ENCODE data around the gene UTF1. TPM values are rescaled to one million over a fixed set of nuclear protein-coding genes. Genes with fewer than 3 reads are reported as not detected.

Gene UTF1
- total RNA-seq, 1 donor from 2014 or later, result not detected

- DNase-seq (ENCODE audit: low spot score), result no peak
- H3K4me3 ChIP-seq, result no peak overlapping the region
- Mint-ChIP-seq H3K27me3 (ENCODE audit: insufficient read depth, low read depth) (peaks cover 8% of the 10 kb centered on the region), H3K27ac (no peak overlapping the region), H3K4me3 (no peak overlapping the region), H3K9me3 (no peaks in the 10 kb centered on the region), H3K36me3 (no peaks in the 10 kb centered on the region), H3K4me1 (peaks cover 14% of the 10 kb centered on the region)
- H3K4me2 ChIP-seq, result no peak overlapping the region
- H3K27ac ChIP-seq, result no peak overlapping the region
- TF ChIP-seq EZH2phosphoT487 (IDR thresholded peaks at IDR 0.05) (no peak), CTCF (IDR thresholded peaks at IDR 0.05) (no peak), EZH2 (IDR thresholded peaks at IDR 0.05) (no peak)
- no peak overlapping the region for H3K9ac ChIP-seq
- H4K20me1 ChIP-seq (ENCODE audit: low read depth), result no peaks in the 10 kb centered on the region
- peaks cover 14% of the 10 kb centered on the region for H3K27me3 ChIP-seq
- no peak overlapping the region for H2AFZ ChIP-seq (replicated peaks)
- H3K9me3 ChIP-seq (ENCODE audit: low read depth), result no peaks in the 10 kb centered on the region
- H3K79me2 ChIP-seq (ENCODE audit: low read depth), result no peaks in the 10 kb centered on the region
- H3K36me3 ChIP-seq, result no peaks in the 10 kb centered on the region
- H3F3A ChIP-seq (ENCODE audit: low read depth), result no peaks in the 10 kb centered on the region
- no peaks in the 10 kb centered on the region for H3K4me1 ChIP-seq
Observed at GRCh38 chr10:133267829-133268228, 37.8 kb downstream of the UTF1 start.

- TF ChIP-seq CTCF (IDR thresholded peaks at IDR 0.05) (no peak), EZH2 (IDR thresholded peaks at IDR 0.05) (no peak), EZH2phosphoT487 (IDR thresholded peaks at IDR 0.05) (no peak)
- no peaks in the 10 kb centered on the region for H3K36me3 ChIP-seq
- no peak overlapping the region for H3K27ac ChIP-seq
- H3K9me3 Mint-ChIP-seq, result no peaks in the 10 kb centered on the region
- no peak overlapping the region for H3K4me2 ChIP-seq
- peaks cover 7% of the 10 kb centered on the region for H3K27me3 ChIP-seq
- no peaks in the 10 kb centered on the region for H3K36me3 Mint-ChIP-seq
- H3F3A ChIP-seq (ENCODE audit: low read depth), result no peaks in the 10 kb centered on the region
- peaks cover 8% of the 10 kb centered on the region for H3K4me1 Mint-ChIP-seq
- no peak overlapping the region for H3K9ac ChIP-seq
- H3K4me3 Mint-ChIP-seq, result no peak overlapping the region
- no peaks in the 10 kb centered on the region for H3K79me2 ChIP-seq (ENCODE audit: low read depth)
- DNase-seq (ENCODE audit: low spot score), result no peak
- H3K9me3 ChIP-seq (ENCODE audit: low read depth), result no peaks in the 10 kb centered on the region
- H3K4me3 ChIP-seq, result no peak overlapping the region
- peaks cover 4% of the 10 kb centered on the region for H3K27me3 Mint-ChIP-seq (ENCODE audit: insufficient read depth, low read depth)
- no peak overlapping the region for H2AFZ ChIP-seq (replicated peaks)
- no peak overlapping the region for H3K27ac Mint-ChIP-seq
- H3K4me1 ChIP-seq, result no peaks in the 10 kb centered on the region
- no peaks in the 10 kb centered on the region for H4K20me1 ChIP-seq (ENCODE audit: low read depth)
Observed at GRCh38 chr10:133268532-133268931, 38.5 kb downstream of the UTF1 start.

- no peaks in the 10 kb centered on the region for H3K9me3 ChIP-seq (ENCODE audit: low read depth)
- no peaks in the 10 kb centered on the region for H3K36me3 ChIP-seq
- no peak overlapping the region for H3K27ac ChIP-seq
- Mint-ChIP-seq H3K4me3 (no peak overlapping the region), H3K9me3 (no peaks in the 10 kb centered on the region), H3K4me1 (peaks cover 6% of the 10 kb centered on the region), H3K27me3 (ENCODE audit: insufficient read depth, low read depth) (peaks cover 4% of the 10 kb centered on the region), H3K36me3 (no peaks in the 10 kb centered on the region), H3K27ac (no peak overlapping the region)
- H3F3A ChIP-seq (ENCODE audit: low read depth), result no peaks in the 10 kb centered on the region
- no peak overlapping the region for H3K4me3 ChIP-seq
- H2AFZ ChIP-seq (replicated peaks), result no peak overlapping the region
- peaks cover 2% of the 10 kb centered on the region for H3K27me3 ChIP-seq
- H3K4me2 ChIP-seq, result no peak overlapping the region
- H3K9ac ChIP-seq, result no peak overlapping the region
- TF ChIP-seq EZH2 (IDR thresholded peaks at IDR 0.05), result no peak
- TF ChIP-seq EZH2phosphoT487 (IDR thresholded peaks at IDR 0.05), result no peak
- TF ChIP-seq CTCF (IDR thresholded peaks at IDR 0.05), result no peak
- DNase-seq (ENCODE audit: low spot score), result no peak
- H4K20me1 ChIP-seq (ENCODE audit: low read depth), result no peaks in the 10 kb centered on the region
- no peaks in the 10 kb centered on the region for H3K79me2 ChIP-seq (ENCODE audit: low read depth)
- H3K4me1 ChIP-seq, result no peaks in the 10 kb centered on the region
Observed at GRCh38 chr10:133269367-133269766, 39.4 kb downstream of the UTF1 start.
